ENCODE results near the gene REC8. TPM values are rescaled to one million over a fixed set of nuclear protein-coding genes. Genes with fewer than 3 reads are reported as not detected.

Gene REC8
- total and polyA plus RNA-seq, 2 of the 13 experiments (the other 11 are each of a cell fraction or from before 2014, with no cell fraction given): 3.4 to 14.7 TPM

DNA sequence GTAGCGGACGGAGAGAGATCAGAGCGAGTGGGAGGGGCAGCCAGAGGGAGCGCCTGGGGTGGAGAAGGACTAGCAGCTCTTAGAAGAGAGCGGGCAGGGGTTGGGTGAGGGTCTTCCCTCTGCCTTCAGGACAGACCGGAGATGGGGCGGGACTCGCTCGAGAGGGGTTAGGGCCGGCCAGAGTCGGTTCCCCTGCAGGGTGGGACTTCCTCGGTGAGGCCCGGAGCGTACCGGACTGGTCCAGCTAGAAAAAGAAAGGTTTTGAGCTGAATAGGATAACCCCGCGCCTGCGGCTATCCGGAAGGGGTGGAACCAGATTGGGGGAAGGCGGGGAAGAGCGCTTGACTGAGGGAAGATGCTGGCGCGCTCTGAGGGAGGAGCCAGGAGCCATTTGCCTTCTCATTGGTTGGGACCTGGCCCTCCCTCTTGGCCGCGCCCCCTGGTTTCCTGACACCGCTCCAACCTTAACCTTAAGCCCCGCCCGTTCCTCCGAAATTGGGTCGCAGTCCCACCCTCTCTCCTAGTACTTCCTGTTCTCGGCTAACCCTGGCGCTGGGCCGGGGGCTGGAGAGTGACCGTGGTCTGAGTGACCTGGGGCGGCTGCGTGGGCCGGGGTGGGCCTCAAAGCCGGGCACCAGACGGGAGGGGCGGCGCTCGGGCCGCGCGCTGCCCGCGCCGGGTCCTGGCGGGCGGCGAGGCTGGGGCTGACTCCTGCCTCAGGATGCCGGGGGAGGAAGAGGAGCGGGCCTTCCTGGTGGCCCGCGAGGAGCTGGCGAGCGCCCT lies 24.7 kb upstream of the REC8 start, which contains the start of gene RNF31 (continued):
- no peak for TF ChIP-seq MBNL3 (CRISPR knock-in tag; conservative IDR thresholded peaks at IDR 0.05)
- peak; percentile 80; the same call in 2 of the 3 replicates for TF ChIP-seq MXI1 (IDR thresholded peaks at IDR 0.05; ENCODE audit: borderline replicate concordance, low read depth, low read length)
- TF ChIP-seq TARDBP (CRISPR knock-in tag; IDR thresholded peaks at IDR 0.05): peak; percentile 46; the same call in 1 of the 2 replicates
- TF ChIP-seq DNMT1 (CRISPR knock-in tag; IDR thresholded peaks at IDR 0.05): 0 out of 2 replicates have a peak, but pooled peaks have one; percentile 18
- TF ChIP-seq ZNF468 (CRISPR knock-in tag; IDR thresholded peaks at IDR 0.05): peak; percentile 85; the same call in 1 of the 2 replicates
- no peak for TF ChIP-seq ZNF883 (CRISPR knock-in tag; IDR thresholded peaks at IDR 0.05; ENCODE audit: not compliant biosample characterization)
- TF ChIP-seq ZSCAN5A (CRISPR knock-in tag; IDR thresholded peaks at IDR 0.05; ENCODE audit: borderline replicate concordance): no peak
- TF ChIP-seq ZNF33B (CRISPR knock-in tag; IDR thresholded peaks at IDR 0.05): no peak
- TF ChIP-seq ZNF780A (CRISPR knock-in tag; IDR thresholded peaks at IDR 0.05): no peak
- no peak; the same call in 1 of the 2 replicates for TF ChIP-seq THAP7 (CRISPR knock-in tag; IDR thresholded peaks at IDR 0.05)
- TF ChIP-seq ZNF775 (CRISPR knock-in tag; IDR thresholded peaks at IDR 0.05; ENCODE audit: borderline replicate concordance): no peak
- TF ChIP-seq TP53 (CRISPR knock-in tag; conservative IDR thresholded peaks at IDR 0.05): peak; percentile 77
- TF ChIP-seq BRCA1 (CRISPR knock-in tag; IDR thresholded peaks at IDR 0.05): no peak
- TF ChIP-seq, protein P1, sequence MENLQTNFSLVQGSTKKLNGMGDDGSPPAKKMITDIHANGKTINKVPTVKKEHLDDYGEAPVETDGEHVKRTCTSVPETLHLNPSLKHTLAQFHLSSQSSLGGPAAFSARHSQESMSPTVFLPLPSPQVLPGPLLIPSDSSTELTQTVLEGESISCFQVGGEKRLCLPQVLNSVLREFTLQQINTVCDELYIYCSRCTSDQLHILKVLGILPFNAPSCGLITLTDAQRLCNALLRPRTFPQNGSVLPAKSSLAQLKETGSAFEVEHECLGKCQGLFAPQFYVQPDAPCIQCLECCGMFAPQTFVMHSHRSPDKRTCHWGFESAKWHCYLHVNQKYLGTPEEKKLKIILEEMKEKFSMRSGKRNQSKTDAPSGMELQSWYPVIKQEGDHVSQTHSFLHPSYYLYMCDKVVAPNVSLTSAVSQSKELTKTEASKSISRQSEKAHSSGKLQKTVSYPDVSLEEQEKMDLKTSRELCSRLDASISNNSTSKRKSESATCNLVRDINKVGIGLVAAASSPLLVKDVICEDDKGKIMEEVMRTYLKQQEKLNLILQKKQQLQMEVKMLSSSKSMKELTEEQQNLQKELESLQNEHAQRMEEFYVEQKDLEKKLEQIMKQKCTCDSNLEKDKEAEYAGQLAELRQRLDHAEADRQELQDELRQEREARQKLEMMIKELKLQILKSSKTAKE (CRISPR knock-in tag; IDR thresholded peaks at IDR 0.05; ENCODE audit: borderline replicate concordance): no peak
- TF ChIP-seq, protein P2, sequence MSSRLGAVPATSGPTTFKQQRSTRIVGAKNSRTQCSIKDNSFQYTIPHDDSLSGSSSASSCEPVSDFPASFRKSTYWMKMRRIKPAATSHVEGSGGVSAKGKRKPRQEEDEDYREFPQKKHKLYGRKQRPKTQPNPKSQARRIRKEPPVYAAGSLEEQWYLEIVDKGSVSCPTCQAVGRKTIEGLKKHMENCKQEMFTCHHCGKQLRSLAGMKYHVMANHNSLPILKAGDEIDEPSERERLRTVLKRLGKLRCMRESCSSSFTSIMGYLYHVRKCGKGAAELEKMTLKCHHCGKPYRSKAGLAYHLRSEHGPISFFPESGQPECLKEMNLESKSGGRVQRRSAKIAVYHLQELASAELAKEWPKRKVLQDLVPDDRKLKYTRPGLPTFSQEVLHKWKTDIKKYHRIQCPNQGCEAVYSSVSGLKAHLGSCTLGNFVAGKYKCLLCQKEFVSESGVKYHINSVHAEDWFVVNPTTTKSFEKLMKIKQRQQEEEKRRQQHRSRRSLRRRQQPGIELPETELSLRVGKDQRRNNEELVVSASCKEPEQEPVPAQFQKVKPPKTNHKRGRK (CRISPR knock-in tag; IDR thresholded peaks at IDR 0.05): no peak
- no peak for TF ChIP-seq RORA (CRISPR knock-in tag; IDR thresholded peaks at IDR 0.05)
- peak; percentile 76; the same call in 1 of the 2 replicates for TF ChIP-seq ZNF335 (CRISPR knock-in tag; IDR thresholded peaks at IDR 0.05)
- TF ChIP-seq PCBP1 (IDR thresholded peaks at IDR 0.05; ENCODE audit: borderline replicate concordance, low read depth, low read length): no peak
- no peak for TF ChIP-seq GFI1 (CRISPR knock-in tag; IDR thresholded peaks at IDR 0.05; ENCODE audit: borderline replicate concordance)
- peak; percentile 6; the same call in 1 of the 2 replicates for TF ChIP-seq HCFC1 (IDR thresholded peaks at IDR 0.05; ENCODE audit: low read depth, low read length)
- TF ChIP-seq ZNF792 (CRISPR knock-in tag; IDR thresholded peaks at IDR 0.05): no peak; the same call in 1 of the 2 replicates
- no peak for TF ChIP-seq ZNF891 (CRISPR knock-in tag; IDR thresholded peaks at IDR 0.05)
- TF ChIP-seq ZFP37 (CRISPR knock-in tag; IDR thresholded peaks at IDR 0.05; ENCODE audit: borderline replicate concordance): 0 out of 2 replicates have a peak, but pooled peaks have one; percentile 11
- peak; percentile 23; the same call in 1 of the 2 replicates for TF ChIP-seq ZNF598 (CRISPR knock-in tag; IDR thresholded peaks at IDR 0.05; ENCODE audit: borderline replicate concordance)
- no peak for TF ChIP-seq ZZZ3 (CRISPR knock-in tag; IDR thresholded peaks at IDR 0.05; ENCODE audit: borderline replicate concordance)

All from HepG2 (cell line).